ENCODE results near the gene MYRFL. TPM values are rescaled to one million over a fixed set of nuclear protein-coding genes. Genes with fewer than 3 reads are reported as not detected.

The MYRFL gene
- polyA plus RNA-seq, 12 donors = 0.23 to 1.9 (median 0.41) TPM; not detected in 2

DNA sequence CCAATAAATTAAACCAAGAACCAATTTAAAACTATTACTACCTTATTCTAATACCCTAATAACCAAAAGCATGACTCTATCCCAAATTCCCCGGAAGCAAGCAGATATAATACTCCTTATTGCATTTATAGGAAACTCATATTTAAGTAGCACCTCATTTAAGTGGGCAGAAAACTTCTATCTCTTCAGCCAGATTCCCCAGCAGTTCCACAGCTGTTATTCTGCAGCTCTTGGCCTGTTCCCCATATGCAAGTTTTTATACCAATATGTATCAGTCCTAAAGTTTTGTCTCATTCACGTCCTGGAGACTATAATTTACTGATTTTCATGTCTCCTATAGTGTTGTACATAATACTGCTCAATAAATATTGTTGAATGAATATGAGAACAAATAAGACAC is 106.5 kb downstream of the MYRFL start:
- no peak for DNase-seq

DNA sequence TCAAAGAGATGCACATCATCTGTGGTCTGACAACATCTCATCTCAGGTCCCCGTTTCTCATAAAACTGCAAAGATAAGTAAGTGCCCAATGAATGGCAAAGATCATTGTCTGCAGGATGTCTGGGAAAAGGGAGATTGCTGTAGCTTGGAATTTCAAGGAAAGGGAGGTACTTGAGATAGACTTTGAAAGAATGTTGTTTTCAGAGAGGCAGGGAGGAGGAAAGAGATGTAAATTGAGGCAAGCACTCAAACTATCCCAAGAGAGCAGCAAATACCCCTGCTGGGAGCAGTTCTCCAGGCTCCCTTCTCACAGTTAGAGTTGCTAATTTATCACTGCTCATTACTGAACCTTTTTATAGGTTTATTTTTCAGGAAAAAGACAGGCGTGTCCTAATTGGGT is 107.1 kb downstream of the MYRFL start:
- DNase-seq = no peak

DNA sequence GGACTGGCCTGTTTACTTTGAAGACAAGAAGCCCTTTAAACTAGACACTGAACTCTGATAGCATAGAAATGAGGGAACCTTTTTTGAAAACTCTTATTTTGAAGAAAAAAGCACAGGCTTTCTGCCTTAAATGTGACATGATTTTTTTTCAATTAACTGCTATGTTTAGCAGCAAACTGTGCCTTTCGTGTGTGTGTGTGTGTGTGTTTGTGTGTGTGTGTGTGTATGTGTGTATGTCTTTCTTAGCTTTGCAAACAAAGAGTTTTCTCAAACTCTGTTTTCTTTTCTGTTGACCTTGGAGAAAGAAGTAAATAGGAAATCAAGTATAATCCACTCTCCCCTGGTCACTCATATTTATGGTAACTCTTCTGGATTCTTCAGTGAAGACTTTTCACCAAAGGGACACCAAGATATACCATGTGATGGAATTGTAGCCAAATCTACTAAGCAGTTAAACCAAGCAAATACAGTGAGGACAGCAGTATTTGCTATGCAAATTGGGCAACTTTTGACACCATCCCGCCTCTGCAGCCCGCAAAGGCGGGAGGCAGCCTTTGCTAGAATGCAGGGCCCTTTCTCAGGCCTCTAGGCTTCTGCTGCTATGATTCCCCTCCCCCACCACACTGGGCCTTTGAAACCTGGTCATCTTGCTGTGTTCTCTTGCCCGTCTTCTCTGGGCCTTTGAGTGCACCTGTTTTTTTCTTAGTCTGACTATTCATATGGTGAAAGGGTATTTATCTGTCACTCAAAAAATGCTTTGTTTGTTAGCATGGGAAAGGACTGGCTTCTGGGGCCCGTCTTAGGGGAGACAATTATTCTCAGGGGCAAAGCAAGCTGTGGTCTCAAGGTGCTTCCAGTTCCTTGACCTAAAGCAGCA is 107.9 kb downstream of the MYRFL start:
- DNase-seq = no peak

- DNase-seq = no peak
Observed at GRCh38 chr12:69934011-69934410, 109.0 kb downstream of the MYRFL start.

- peak; percentile 72 for DNase-seq
Observed at GRCh38 chr12:69935651-69936100, 110.6 kb downstream of the MYRFL start.

DNA sequence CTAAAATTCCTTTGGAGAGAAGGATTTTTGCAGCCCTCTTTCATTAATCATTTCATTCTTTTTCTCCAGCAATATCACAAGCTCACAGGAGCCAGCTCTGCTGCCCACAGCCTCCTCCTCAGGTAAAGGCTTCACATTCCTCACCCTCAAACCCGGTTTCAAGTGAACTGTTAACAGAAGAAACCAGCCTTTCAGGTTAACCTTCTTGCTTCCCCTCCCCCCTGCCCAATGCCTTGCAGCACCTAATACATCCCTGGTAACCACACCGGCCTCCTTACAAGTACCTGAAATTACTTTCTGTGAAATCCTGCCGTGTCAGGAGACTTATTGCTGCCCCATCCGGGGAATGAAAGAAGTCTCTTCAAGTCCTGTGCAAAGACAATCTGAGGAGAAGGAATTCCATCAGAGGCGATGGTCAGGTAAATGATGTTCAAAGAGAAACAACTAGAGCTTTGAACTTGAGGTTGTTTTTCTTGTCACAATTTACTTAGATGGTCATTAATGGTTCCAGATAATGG is 111.2 kb downstream of the MYRFL start:
- no peak for DNase-seq

DNA sequence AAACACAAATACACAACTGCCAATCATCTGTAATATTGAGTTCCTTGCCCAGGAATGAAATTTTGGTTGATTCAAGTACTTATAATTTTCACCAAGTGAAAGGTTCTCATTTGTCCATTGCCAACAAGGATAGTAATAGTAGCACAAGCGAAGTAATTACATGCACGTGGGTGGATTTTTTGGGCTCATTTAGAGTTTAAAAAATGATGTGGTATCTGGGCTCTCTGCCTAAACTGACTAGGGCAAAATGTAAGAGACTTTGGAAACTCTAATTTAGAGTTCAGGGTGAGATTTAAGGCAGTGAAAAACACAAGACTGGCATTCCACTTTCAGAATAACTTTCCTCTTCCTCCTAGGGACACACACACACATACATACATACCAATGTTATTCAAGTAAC is 111.7 kb downstream of the MYRFL start:
- no peak for DNase-seq

- DNase-seq = no peak
Observed at GRCh38 chr12:69947123-69947522, 122.1 kb downstream of the MYRFL start.

DNA sequence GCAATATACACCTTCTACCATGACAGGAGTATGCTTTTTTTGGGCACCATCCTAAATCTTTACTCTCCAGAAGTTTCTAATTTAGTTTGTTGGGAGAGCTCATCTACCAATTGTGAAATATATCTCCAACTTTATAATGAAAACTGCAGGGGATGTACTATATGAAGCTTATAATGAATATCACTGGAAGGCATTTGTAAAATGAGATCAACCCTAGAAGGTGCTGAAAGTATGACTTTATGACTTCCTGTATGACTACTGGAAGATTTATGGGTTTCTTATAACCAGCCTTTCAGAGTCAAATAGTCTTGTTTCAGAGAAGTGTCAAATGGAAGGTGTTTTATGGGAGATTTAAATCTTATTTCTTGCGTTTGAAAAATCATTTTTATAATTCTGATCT is 122.9 kb downstream of the MYRFL start:
- DNase-seq = no peak

- no peak for DNase-seq
Observed at GRCh38 chr12:69948851-69949250, 123.8 kb downstream of the MYRFL start.

DNA sequence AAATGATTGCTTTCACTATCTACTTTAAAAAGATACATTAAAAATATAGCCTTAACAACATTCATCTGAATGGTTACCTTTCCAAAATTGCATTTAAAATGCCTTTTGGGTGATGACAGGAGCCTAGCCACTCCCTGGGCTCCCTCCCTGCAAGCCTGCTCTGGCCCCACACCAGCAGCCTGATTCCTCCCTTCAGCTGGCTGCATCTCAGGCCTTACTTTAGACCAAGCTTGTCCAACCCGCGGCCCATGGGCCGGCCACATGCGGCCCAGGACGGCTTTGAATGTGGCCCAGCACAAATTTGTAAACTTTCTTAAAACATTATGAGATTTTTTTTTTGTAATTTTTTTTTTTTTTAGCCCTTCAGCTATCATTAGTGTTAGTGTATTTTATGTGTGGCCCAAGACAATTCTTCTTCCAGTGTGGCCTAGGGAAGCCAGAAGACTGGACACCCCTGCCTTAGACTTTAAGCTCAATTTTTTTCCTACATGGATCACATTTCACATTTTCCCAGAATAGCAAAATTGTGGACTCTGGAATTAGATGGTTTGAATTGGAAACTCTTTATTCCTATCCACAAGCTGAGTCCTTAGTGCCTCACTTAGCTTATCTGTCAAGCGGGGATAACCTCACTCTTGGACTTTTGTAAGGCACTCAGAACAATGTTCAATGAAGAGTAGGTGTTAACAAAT is 124.4 kb downstream of the MYRFL start:
- DNase-seq = no peak

DNA sequence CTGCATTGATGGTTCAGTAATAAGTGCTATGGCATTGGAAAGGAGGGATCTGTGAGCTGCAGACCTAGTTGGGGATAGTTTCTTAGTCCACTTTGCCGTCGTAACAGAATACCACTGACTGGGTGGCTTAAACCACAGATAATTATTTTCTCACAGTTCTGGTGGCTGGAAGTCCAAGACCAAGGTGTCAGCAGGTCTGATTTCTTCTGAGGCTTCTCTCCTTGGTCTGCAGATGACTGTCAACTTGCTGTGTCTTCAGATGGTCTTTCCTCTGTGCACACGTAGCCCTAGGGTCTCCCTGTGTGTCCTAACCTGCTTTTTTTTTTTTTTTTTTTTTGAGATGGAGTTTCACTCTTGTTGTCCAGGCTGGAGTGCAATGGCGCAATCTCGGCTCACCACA is 126.1 kb downstream of the MYRFL start:
- DNase-seq = no peak

GRCh38 chr12:69952890-69953289 is 127.9 kb downstream of the MYRFL start:
- DNase-seq = no peak

DNA sequence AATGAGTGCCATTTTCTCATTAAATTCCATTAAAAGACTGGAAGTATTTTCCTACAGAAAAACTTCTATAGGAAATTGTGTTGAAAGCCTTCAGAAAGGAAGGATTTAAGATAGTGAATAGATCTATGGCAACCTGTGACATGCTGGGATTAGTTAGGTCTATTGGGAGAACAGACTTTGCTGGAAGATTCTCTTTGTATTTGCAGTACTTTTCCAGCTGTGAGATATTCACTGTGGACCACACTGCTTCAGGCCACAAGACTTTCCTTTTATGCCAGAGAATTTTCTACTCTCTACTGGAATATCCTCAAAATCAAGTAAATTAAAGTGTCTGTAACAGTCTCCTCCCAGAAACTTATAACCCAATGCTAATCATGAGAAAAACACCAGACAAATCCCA is 136.2 kb downstream of the MYRFL start:
- DNase-seq = no peak

GRCh38 chr12:69966409-69966808 is 141.4 kb downstream of the MYRFL start:
- no peak for DNase-seq

DNA sequence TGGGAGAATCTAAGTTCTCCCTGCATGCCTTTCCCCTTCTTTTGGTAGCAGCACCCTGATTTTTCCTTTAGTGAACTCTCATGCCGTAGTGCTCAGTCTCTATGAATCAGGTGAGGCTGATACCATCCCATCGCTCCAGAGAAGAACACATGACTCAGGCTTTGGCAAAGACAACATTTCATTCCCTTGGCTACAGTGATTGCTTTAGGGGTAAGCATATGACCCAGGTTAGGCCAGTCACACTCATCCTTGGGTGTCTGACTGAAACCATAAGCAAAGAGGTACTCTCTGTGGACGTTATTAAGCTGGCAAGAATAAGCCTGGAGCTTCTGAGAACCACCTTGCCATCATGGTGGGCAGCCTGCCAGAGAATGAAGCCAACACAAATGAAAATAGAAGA is 141.8 kb downstream of the MYRFL start:
- no peak for DNase-seq

GRCh38 chr12:69969011-69969410 is 144.0 kb downstream of the MYRFL start:
- no peak for DNase-seq

DNA sequence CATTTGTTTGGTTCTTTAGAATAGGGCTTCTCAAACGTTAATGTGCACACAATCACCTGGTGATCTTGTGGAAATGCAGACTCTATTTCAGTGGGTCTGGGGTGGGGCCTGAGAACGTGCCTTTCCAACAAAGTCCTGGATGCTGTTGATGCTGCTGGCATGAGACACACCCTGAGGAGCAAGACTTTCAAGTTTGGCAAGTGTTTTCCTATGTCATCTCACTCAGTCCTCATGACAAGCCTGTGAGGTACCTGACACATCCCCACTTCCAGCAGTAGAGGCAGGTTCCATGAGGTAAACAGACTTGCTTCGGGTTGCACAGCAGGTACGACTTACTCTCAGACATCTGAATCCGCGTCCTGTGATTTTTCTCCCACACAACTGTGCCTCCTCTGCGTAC is 147.1 kb downstream of the MYRFL start:
- no peak for DNase-seq

DNA sequence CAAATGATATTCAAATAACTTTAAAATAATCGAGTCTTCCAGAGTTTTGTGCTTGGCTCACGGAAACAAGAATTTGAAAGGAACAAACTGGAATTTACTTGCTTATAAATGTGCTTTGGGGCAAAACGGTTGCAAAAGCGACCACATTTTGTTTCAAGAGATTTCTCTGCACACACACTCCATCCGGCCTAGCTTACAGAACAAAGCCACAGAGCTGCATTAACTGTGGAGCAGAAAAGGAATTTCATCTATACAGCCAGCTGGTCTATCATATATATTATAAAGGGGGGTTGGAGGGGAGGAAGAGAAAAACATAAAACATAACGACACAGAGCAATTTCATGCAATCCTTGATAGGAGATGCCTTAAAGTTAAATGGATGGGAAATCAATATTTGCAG is 153.0 kb downstream of the MYRFL start:
- DNase-seq = no peak

DNA sequence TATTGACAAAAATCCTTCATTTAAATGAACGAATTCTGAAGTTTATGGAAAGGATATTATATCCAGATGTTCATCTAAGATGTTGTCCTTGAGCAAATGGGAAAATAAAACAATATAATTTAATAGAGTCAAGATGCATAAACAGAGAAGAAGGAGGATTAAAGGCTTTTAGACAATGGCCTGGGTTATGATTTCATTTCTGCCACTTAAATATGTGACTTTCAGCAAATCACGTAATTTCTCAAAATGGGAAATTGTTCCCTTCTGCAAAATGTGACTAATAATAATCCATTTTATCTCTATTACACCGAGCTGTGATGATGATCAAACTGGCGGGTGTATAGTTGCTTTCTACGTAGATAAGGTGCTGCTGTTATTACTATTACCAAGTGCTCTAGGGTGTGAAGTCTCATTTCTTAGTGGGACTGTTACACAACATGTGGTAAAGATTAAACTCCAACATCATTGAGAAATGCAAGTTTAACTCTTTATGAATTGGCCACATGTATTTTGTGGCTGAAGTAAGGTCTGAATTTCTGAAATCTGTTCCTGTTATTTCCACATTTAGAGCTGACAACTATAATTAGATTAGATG is 157.0 kb downstream of the MYRFL start:
- no peak for DNase-seq

- DNase-seq = no peak
Observed at GRCh38 chr12:69984241-69984640, 159.2 kb downstream of the MYRFL start.

DNA sequence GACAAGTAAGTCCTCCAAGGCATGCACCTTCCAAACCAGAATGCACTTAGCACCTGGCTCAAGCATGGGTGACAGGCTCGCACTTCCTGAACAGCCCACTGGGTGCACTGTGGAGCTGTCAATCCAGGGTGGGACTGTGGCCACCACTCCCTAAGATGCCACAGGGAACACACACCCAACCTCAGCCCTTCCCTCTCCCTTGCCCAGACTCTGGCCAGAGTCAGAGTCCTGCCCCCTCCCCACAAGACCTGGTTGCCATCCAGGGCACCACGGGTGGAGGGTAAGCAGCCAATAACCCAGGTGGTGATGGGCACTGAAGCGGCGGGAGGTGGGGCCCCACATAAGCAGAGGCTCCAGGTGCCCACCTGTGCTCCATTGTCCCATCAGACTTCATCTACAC is 160.6 kb downstream of the MYRFL start:
- no peak for DNase-seq

- no peak for DNase-seq
Observed at GRCh38 chr12:69986114-69986513, 161.1 kb downstream of the MYRFL start.
